DMS53 treated with DMSO at 0.1 percent for 48 hours (cell line): ENCODE measurements around the gene FAIM.
"Not testable (repeated sequence)": the region's sequence is repeated elsewhere in the genome, so short reads cannot be mapped to it uniquely, and the experiment has no call there.

Experiments
- DNase-seq: peaks from one replicate; lab custom pipeline; 2025; ENCODE audit not compliant: unreplicated experiment; lab: John Stamatoyannopoulos, UW

Gene FAIM

DNA sequence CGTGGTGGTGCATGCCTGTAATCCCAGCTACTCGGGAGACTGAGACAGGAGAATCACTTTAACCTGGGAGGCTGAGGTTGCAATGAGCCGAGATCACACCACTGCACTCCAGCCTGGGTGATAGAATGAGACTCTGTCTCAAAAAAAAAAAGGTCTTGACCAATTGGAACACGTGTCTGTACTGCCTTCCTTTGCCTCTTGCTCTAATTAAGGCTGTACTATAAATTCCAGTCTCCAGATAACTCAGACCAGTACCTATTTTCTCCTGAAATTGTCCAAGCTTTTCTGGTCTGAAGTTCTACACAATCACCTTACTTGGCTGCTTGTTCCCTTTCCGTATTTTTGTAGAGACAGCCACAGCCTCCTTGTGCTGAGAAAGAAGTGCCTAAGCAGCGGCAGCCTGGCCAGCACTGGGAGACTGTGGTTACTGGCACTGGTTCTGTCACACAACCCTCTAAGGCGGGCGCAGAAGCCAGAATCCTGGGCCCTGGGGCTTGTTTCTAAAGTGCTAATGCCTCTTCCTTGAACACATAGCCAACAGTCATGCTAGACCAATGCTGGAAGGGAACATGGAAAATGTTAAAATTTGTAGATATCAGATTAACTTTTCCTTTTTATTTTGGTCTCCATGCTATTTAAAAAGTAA is 8.3 kb upstream of the FAIM start:
- no peak for DNase-seq

DNA sequence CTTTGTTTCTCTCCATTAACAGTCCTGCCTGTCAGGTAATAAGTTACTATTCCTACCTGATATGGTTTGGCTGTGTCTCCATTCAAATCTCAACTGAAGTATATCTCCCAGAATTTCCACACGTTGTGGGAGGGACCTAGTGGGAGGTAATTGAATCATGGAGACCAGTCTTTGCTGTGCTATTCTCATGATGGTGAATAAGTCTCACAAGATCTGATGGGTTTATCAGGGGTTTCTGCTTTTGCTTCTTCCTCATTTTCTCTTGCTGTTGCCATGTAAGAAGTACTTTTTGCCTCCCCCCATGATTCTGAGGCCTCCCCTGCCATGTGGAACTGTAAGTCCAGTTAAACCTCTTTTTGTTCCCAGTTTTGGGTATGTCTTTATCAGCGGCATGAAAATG is 6.9 kb upstream of the FAIM start:
- DNase-seq: not testable (repeated sequence)

GRCh38 chr3:138604106-138604595 is 4.4 kb upstream of the FAIM start:
- not testable (repeated sequence) for DNase-seq

DNA sequence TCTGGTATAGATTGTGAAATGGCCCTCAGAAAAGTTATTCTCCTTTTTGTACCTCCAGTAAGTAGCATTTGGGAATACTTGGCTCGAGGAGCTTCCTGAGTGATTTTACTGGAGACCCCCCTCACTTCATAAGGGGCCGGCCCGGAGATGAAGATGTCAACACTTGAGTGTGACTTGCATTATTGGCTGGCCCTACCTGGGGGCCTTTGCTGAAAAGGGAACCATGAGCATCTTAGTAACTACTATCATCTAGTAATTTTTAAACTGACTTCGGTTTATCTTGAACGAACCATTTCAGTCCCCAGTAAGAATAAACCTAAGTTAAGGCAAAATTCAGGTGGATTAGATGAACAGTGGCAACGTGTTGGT is 1.3 kb downstream of the FAIM start:
- no peak for DNase-seq

- no peak for DNase-seq
Observed at GRCh38 chr3:138615462-138615861, 6.9 kb downstream of the FAIM start.

DNA sequence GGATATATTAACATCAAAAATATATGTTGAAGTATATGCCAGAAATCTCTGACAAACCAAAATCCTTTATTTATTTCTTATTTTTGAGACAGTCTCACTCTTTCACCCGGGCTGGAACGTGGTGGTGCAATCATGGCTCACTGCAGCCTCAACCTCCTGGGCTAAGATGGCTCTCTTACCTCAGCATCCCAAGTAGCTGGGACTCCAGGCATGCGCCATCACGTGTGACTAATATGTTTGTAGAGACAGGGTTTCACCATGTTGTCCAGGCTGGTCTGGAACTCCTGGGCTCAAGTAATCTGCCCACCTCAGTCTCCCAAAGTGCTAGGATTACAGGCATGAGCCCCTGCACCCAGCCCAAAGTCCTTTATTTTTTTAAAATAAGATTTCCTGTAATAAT is 11.9 kb downstream of the FAIM start:
- DNase-seq: no peak

DNA sequence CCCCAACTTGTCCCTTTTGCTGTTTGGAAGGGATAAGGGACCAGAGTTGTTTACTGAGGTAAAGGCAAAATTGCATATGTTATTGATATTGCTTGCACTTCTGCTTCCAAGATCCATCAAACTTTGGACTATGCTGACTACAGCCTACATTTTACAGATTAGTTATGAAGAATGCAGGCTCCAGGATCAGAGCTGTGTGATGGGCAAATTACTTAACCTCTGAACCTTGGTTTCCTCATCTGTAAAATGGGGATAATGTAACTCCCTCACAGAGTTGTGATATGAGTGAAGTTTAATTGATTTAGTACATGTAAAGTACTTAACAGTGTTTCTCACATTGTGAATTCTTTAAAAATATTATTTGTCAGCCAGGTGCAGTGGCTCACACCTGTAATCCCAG is 15.9 kb downstream of the FAIM start:
- no peak for DNase-seq

DNA sequence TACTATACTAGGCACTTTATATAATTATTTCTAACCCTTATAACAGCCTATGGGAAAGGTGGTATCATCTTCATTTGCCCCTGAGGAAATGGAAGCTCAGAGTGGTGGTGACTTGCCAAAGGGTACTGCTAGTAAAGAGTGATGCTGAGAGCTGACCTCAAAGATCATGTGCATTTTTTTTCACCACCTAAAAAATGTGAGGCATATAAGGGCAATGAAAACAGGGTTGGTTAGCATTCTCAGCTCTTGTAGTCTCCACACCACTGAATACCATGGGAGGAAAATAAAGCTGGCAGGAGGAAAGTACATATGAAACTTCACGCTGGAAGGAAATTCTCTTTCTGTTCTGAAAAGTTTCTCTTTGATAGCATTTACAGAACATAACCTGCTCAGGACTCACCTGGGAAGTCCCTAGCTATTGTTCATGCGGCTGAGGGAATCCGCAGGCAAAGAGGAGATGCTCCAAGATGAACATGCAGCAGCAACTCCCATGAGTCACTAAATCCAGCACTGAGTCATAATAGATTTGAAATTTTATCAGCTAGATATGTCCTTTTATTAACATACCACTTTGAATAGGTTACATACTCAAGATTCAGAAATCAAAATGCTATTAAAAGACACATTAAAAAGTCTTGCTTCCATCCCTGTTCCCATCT is 17.3 kb downstream of the FAIM start:
- no peak for DNase-seq

DNA sequence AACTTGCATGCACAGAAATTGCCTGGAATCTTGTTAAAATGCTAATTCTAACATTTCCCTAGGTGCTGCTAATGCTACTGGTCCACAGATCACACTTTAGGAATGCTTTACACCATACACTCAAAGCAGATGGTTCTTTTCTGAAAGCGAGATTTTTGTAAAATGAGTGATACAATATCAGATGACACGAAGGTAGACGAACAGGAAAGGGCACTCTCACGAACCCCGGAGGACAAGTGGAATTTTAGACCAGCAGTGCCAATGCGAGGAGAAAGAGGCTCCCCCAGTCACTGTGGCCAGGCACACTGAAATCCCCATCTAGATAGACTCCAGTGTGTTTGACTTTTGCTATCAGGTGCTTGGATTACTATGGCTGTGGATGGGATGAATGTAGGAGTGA is 21.0 kb downstream of the FAIM start:
- no peak for DNase-seq

DNA sequence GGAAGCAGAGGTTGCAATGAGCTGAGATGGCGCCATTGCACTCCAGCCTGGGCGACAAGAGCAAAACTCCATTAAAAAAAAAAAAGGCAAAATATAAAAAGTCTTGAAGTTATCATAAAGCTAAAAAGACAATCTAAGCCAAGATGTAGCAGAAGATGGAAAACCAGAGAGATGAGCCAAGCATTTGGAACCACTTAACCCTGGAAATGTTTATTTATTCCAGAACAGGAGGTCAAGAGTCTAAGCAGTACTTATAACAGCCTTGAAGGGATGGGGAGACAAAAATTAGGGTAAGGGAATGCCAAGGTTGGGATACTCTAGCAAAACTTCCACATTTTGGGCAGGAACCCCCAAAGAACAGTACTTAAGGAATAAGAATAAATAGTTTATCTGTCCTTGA is 30.1 kb downstream of the FAIM start:
- DNase-seq: no peak

- DNase-seq: no peak
Observed at GRCh38 chr3:138640537-138640936, 32.0 kb downstream of the FAIM start.

- DNase-seq: no peak
Observed at GRCh38 chr3:138642226-138642926, 33.8 kb downstream of the FAIM start.

DNA sequence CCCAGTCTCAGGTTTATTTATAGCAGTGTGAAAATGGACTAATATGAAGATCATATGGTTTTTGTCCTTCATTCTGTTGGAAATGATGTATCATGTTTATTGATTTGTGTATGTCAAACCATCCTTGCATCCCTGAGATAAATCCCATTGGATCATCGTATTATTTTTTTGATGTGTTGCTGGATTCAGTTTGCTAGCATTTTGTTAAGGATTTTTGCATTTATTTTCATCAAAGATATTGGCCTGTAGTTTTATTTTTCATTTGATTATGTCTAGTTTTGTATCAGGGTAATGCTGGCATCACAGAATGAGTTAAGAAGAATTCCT is 34.3 kb downstream of the FAIM start:
- DNase-seq: no peak

DNA sequence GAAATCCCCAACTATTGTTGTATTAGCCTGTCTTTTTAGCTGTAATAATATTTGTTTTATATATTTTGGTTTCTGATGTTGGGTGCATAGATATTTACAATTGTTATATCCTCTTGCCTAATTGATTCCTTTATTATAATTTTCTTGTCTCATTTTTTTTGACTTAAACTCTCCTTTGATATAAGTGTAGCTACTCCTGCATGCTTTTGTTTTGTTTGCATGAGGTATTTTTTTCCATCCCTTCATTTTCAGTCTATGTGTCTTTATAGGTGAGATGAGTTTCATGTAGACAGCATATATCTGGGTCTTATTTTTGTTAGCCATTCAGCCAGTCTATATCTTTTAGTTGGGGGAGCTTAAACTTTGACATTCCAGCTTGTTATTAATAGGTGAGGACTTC is 37.4 kb downstream of the FAIM start:
- DNase-seq: no peak

DNA sequence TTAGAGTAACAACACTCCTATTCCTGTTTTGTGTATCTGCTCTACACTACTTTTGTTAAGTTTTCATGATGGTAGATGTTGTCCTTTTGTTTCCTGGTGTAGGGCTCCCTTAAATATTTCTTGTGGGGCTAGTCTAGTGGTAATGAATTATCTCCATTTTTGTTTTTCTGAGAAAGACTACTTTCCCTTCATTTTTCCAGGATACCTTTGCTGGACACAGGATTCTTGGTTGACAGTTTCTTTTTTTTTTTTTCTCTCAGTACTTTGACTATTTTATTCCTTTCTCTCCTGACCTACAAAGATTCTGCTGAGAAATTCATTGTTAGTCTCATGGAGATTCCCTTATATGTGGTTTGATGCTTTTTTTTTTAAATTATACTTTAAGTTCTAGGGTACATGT is 37.9 kb downstream of the FAIM start:
- DNase-seq: no peak

DNA sequence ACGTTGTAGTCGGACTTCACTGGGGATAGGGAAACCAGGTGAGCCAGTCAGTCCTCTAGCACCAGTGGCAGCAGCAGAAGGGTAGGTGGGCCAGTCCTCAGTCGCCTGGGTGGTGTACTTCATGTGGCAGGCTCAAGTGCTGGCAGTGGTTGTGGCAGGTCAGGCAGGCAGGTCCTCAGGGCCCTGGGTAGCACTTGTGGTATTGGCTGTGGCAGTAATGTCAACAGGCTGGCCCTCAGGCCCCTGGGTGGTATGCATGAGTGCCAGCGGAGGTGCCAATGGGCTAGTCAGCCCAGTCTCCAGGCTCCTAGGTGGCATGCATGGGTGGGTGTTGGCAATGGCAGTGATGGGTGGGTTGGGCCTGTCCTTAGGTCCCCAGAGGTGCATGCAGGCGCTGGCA is 40.6 kb downstream of the FAIM start:
- DNase-seq: no peak

DNA sequence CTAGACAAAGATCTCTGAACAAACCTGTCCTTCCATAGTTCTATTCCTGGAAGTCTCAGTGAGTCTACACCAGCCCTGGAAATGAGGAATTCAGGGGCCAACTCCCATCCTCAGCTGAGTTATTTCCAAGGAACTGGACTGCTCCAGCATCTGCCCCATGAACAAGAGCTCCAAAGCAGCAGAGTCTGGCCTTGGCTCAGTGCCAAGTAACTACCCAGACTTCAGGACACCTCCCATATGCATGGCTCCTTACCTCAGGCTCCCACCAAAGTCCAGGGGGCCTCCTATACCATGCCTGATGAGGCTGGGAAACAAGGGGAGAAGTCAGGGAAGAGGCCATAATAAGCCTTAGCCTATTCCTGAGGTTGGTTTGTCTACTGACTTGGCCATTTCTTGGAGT is 45.0 kb downstream of the FAIM start:
- DNase-seq: no peak

- no peak for DNase-seq
Observed at GRCh38 chr3:138657508-138657907, 48.9 kb downstream of the FAIM start.

DNA sequence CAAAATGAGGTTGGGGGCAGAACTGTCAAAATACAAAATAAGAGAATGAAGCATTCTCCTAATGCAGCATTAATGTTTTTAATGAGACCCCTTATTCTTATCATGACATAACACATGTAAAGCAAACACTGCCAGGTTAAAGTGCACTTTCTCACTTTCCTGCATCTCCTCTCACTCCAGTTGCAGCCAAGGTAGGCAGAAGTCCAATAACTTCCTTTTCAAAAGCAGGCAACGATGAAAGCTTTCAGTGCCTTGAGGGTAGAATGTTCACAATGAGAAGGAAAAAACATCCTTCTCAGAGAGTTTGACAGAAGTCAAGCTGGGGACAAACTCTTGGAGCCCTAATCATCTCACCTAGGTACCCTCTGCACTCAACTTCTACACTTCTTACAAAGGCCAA is 59.5 kb downstream of the FAIM start:
- no peak for DNase-seq

GRCh38 chr3:138670407-138670806 is 61.8 kb downstream of the FAIM start:
- DNase-seq: no peak

DNA sequence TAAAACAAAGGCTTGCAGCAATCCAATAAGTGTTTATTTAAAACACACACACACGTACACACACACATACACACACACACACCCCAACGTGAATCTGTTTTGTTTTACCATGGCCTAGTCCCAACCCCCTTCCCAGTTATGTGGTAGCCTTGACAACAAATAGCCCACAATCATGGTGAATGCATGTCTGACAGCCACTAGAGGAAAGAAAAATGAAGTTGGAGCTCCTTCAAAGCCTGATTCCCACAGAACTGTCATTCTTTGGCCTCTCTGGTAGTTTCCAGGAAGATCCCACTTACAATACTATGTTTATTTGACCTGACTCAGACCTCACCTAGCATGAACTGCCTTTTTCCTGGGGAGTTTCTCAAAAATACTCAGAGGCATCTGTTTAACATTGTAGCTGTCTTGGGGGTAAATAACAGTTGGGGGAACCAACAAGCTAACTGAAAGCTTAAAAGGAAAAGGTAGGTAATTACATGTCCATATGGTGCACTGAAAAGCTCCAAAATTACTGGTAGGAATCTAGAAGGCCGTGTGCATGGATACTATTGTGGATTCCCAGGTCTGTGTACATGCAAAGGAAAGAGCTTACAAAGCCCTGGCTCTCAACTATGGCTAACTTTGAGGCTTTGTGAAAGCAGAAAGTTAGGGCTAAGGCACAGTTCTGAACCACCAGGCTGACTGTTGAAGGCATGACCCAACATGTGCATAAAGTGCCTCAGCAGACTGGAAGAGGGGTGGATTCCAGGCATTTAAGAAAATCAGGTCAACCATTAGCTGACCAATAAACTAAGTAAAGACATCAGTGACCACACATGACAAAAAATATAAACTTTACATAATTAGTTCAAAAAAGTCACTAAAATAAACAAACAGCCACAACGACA is 65.3 kb downstream of the FAIM start:
- DNase-seq: no peak

- no peak for DNase-seq
Observed at GRCh38 chr3:138675393-138675792, 66.8 kb downstream of the FAIM start.
